HepG2 (cell line): Measurements from ENCODE around the gene TRDMT1. TPM values are rescaled to one million over a fixed set of nuclear protein-coding genes. Genes with fewer than 3 reads are reported as not detected.

Source experiments
- ATAC-seq: fragments of 200-7000 bp; cut with Tn5 transposase; 3 replicates; pipeline ENCODE4 v1.9.1; 2020; ENCODE audit warnings: mild to moderate bottlenecking, moderate library complexity
- BruUV-seq: library from RNA; stranded (reverse); fragments of 400-500 nt; replicated peaks from 2 replicates; lab custom pipeline; 2021; lab: Mats Ljungman, UMichigan
- CTCF ChIA-PET: fragments of 300-600 bp; formaldehyde crosslinking; extraction: SDS; loops from one replicate; lab custom pipeline; 2021; ENCODE audit warnings: low total read pairs, inconsistent platforms, low intra/inter-chr PET ratio; lab: Yijun Ruan, JAX
- POLR2A ChIA-PET: fragments of 350-600 bp; sonication (Branson Sonifier 250); formaldehyde crosslinking; loops from one replicate; lab custom pipeline; 2020; ENCODE audit warnings: antibody characterized with exemption, inconsistent platforms; lab: Yijun Ruan, JAX
- DNase-seq: peaks from one replicate; pipeline ENCODE4 v3.0.0-alpha.2; 2015; ENCODE audit warnings: low spot score
- FAIRE-seq: peaks from 3 replicates; lab custom pipeline; 2011; peaks lifted over from hg19 to GRCh38; lab: Jason Lieb, UNC
- H2AFZ ChIP-seq: one replicate; pipeline ENCODE4 v1.6.1; 2011; ENCODE audit warnings: low read length, inconsistent platforms
- H3K27ac ChIP-seq: fragments of 300-600 bp; 3 replicates; pipeline ENCODE4 v1.8.0; 2011; ENCODE audit warnings: mixed run types, mild to moderate bottlenecking, mixed read lengths, low read length, inconsistent platforms; ENCODE audit not compliant: insufficient read depth; ENCODE audit errors: extremely low read length
- H3K27me3 ChIP-seq, 2 experiments: fragments of 200-600 bp in 1 of 2; 2 replicates in 1 of 2; 3 replicates in 1 of 2; pipeline versions ENCODE4 v1.6.0 to v1.8.0; 2011; ENCODE audit warnings: low read length in 2 of 2, mild to moderate bottlenecking in 2 of 2, moderate library complexity in 2 of 2, inconsistent platforms in 1 of 2; ENCODE audit not compliant: insufficient read depth in 2 of 2, control insufficient read depth in 1 of 2
- H3K36me3 ChIP-seq, 2 experiments: fragments of 200-600 bp in 1 of 2; replicated peaks in 1 of 2; 2 replicates in 1 of 2; 3 replicates in 1 of 2; pipeline versions ENCODE4 v1.5.1 to v1.8.0; 2011; ENCODE audit warnings: low read length in 2 of 2, inconsistent platforms in 1 of 2; ENCODE audit not compliant: insufficient read depth in 2 of 2, control insufficient read depth in 1 of 2
- H3K4me1 ChIP-seq: 2 replicates; pipeline ENCODE4 v1.5.1; 2012; ENCODE audit warnings: low read length, inconsistent platforms; ENCODE audit not compliant: insufficient read depth
- H3K4me2 ChIP-seq: 2 replicates; pipeline ENCODE4 v1.6.0; 2011; ENCODE audit warnings: low read depth, low read length, inconsistent platforms
- H3K4me3 ChIP-seq, 3 experiments: fragments of 200-600 bp in 1 of 3; sonication (generic), shearing (Covaris generic) in 1 of 3; replicated peaks in 1 of 3; 2 replicates each; pipeline ENCODE4 v1.5.1; 2011 to 2016; ENCODE audit warnings: low read length in 3 of 3, inconsistent platforms in 2 of 3, low read depth in 2 of 3, mild to moderate bottlenecking in 2 of 3, control low read depth in 1 of 3, mixed read lengths in 1 of 3; ENCODE audit not compliant: insufficient read depth in 1 of 3
- H3K79me2 ChIP-seq: one replicate; pipeline ENCODE4 v1.6.1; 2011; ENCODE audit warnings: low read length, inconsistent platforms; ENCODE audit not compliant: insufficient read depth
- H3K9ac ChIP-seq: 2 replicates; pipeline ENCODE4 v1.6.0; 2011; ENCODE audit warnings: mild to moderate bottlenecking, low read depth, low read length, inconsistent platforms; ENCODE audit not compliant: insufficient read depth
- H3K9me3 ChIP-seq: 2 replicates; pipeline ENCODE4 v1.5.1; 2012; ENCODE audit warnings: mild to moderate bottlenecking, low read length
- H4K20me1 ChIP-seq: 2 replicates; pipeline ENCODE4 v1.6.0; 2011; ENCODE audit warnings: inconsistent platforms, mild to moderate bottlenecking, low read length, moderate library complexity; ENCODE audit not compliant: insufficient read depth
- CCAR2 ChIP-seq: fragments of 200-400 bp; formaldehyde crosslinking; optimal IDR thresholded peaks from 2 replicates; pipeline ENCODE3; 2018; ENCODE audit warnings: low read depth, mild to moderate bottlenecking, low read length, moderate library complexity
- JUND ChIP-seq: sonication (generic); formaldehyde crosslinking; IDR thresholded peaks from 2 replicates; pipeline ENCODE4 v1.8.0; 2022; ENCODE audit warnings: mild to moderate bottlenecking, missing genetic modification reagents
- MXD4 ChIP-seq: IDR thresholded peaks from 2 replicates; pipeline ENCODE4 v1.6.1; 2016; ENCODE audit warnings: mild to moderate bottlenecking, missing biosample characterization, missing genetic modification reagents
- PHF8 ChIP-seq: sonication (generic); formaldehyde crosslinking; IDR thresholded peaks from 2 replicates; pipeline ENCODE4 v1.5.0; 2020; ENCODE audit warnings: missing genetic modification reagents
- SCMH1 ChIP-seq: sonication (generic); formaldehyde crosslinking; IDR thresholded peaks from 2 replicates; pipeline ENCODE4 v1.9.0; 2021; ENCODE audit warnings: missing genetic modification reagents, mild to moderate bottlenecking, borderline replicate concordance
- WIZ ChIP-seq: sonication (generic); formaldehyde crosslinking; IDR thresholded peaks from 2 replicates; pipeline ENCODE4 v1.5.1; 2020; ENCODE audit warnings: mild to moderate bottlenecking, missing genetic modification reagents
- ZNF160 ChIP-seq: sonication (generic); formaldehyde crosslinking; IDR thresholded peaks from 2 replicates; pipeline ENCODE4 v1.8.0; 2022; ENCODE audit warnings: mild to moderate bottlenecking, inconsistent platforms, missing genetic modification reagents
- ZNF232 ChIP-seq: sonication (generic); formaldehyde crosslinking; IDR thresholded peaks from 2 replicates; pipeline ENCODE4 v1.4.0; 2020; ENCODE audit warnings: missing genetic modification reagents, borderline replicate concordance
- ZNF264 ChIP-seq: sonication (generic); formaldehyde crosslinking; IDR thresholded peaks from 2 replicates; pipeline ENCODE4 v1.4.0; 2020; ENCODE audit warnings: missing genetic modification reagents
- ZNF512B ChIP-seq: sonication (generic); formaldehyde crosslinking; IDR thresholded peaks from 2 replicates; pipeline ENCODE4 v1.5.1; 2020; ENCODE audit warnings: missing genetic modification reagents, mild to moderate bottlenecking, borderline replicate concordance
- ZNF598 ChIP-seq: sonication (generic); formaldehyde crosslinking; IDR thresholded peaks from 2 replicates; pipeline ENCODE4 v1.5.1; 2020; ENCODE audit warnings: mild to moderate bottlenecking, missing genetic modification reagents, borderline replicate concordance
- ZNF749 ChIP-seq: sonication (generic); formaldehyde crosslinking; IDR thresholded peaks from 2 replicates; pipeline ENCODE4 v1.8.0; 2022; ENCODE audit warnings: mild to moderate bottlenecking, missing genetic modification reagents, moderate library complexity, borderline replicate concordance
- ZNF781 ChIP-seq: sonication (generic); formaldehyde crosslinking; IDR thresholded peaks from 2 replicates; pipeline ENCODE4 v1.5.1; 2020; ENCODE audit warnings: borderline replicate concordance, mild to moderate bottlenecking, missing genetic modification reagents; ENCODE audit errors: not compliant biosample characterization
- ZNF800 ChIP-seq: sonication (generic); formaldehyde crosslinking; IDR thresholded peaks from 2 replicates; pipeline ENCODE4 v1.4.0; 2020; ENCODE audit warnings: missing genetic modification reagents
- WGBS: methylation state at CpG from one replicate; pipeline ENCODE4 v1.1.6; 2017; ENCODE audit warnings: low lambda C conversion rate; 5-methylcytosine and 5-hydroxymethylcytosine counted together
- in situ Hi-C: cut with HindIII; loops from 2 replicates; pipeline ENCODE4 v1.10.0; 2017; ENCODE audit warnings: low pct_unique_long_range_greater_than_20kb; ENCODE audit not compliant: extremely low pct_ligation_motif_present
- intact Hi-C: fragments of 100-400 bp; cut with micrococcal nuclease; formaldehyde crosslinking; loops from one replicate; pipeline ENCODE4 v1.10.0; 2022; ENCODE audit not compliant: unreplicated experiment
- polyA plus RNA-seq, 8 experiments: library from polyadenylated mRNA; depleted of rRNA in 3 of 8; stranded (reverse) in 7 of 8; unstranded in 1 of 8; fragments of >200 nt; fragmentation: Illumina TruSeq in 4 of 8; extraction: Trizol in 4 of 8; gene quantifications; 2 replicates each; pipeline versions ENCODE4 v1.2.1 to v1.2.3, GENCODE V29; 2011 to 2016; ENCODE audit warnings: low read depth in 4 of 8, missing spikeins in 1 of 8, mixed read lengths in 1 of 8; ENCODE audit not compliant: insufficient read depth in 1 of 8
- total RNA-seq, 5 experiments: library from RNA; depleted of rRNA; stranded (reverse); fragments of >200 nt; fragmentation: Illumina TruSeq; extraction: Trizol; gene quantifications; 2 replicates each; pipeline ENCODE4 v1.2.3, GENCODE V29; 2016; ENCODE audit warnings: low read depth in 1 of 5

The TRDMT1 gene
- total and polyA plus RNA-seq, 2 of the 13 experiments (the other 11 are each of a cell fraction or from before 2014, with no cell fraction given) = 2.0 to 3.0 TPM

DNA sequence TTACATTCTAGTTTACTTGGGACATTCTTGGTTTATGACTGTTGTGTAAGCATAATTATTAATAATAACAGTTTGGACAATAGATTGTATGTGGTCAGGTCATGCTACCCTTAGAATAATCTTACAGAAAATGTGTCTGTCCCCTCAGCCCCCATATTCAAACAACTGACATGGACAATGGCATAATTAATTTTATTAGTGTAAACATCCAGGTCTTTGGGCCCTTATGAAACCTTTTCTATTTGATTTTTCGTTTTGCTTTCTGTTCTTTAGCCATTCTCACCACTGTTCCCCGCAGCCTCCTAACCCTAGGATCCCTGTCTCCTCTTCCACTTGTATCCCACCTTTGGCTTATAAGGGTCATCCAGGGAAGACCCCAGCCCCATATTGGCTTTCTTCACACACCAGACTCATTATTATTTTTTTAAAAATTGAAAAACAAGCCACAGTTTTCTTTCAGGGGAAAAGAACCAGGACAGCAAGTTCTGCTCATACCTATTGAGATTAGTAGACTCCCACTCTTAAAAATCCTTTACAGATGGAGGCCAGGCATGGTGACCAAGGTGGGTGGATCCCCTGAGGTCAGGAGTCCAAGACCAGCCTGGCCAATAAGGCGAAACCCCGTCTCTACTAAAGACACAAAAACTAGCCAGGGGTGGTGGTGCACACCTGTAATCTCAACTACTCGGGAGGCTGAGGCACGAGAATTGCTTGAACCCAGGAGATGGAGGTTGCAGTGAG is 38.0 kb upstream of the TRDMT1 start (continued):
- no peak for TF ChIP-seq ZNF749
- TF ChIP-seq ZNF232 = no peak
- no peak for TF ChIP-seq PHF8 (CRISPR knock-in tag)
- TF ChIP-seq WIZ (CRISPR knock-in tag) = no peak

GRCh38 chr10:17238445-17239291 is 37.2 kb upstream of the TRDMT1 start:
- Histone ChIP-seq H3K4me3 (no peak overlapping the region), H3K36me3 (no peaks in the 10 kb centered on the region), H2AFZ (no peak overlapping the region), H4K20me1 (no peaks in the 10 kb centered on the region), H3K27me3 (no peaks in the 10 kb centered on the region), H3K4me2 (no peak overlapping the region), H3K27ac (no peak overlapping the region), H3K4me1 (no peaks in the 10 kb centered on the region), H3K79me2 (no peaks in the 10 kb centered on the region), H3K9ac (no peak overlapping the region), H3K9me3 (no peaks in the 10 kb centered on the region)
- in situ Hi-C loops = loop anchor here (25.0 kb wide), 1 partner anchor 1376 kb away; the partner anchor contains the start of gene MINDY3
- FAIRE-seq = no peak
- intact Hi-C loops = no loop called here
- DNase-seq = no peak
- ChIA-PET POLR2A (no interaction called here), CTCF (no interaction called here)
- ATAC-seq = no peak
- BruUV-seq = no TSS peak
- 48% methylated on average over 12 of the region's 12 CpGs for WGBS
- TF ChIP-seq ZNF512B (CRISPR knock-in tag) (no peak), ZNF781 (CRISPR knock-in tag) (no peak), ZNF598 (CRISPR knock-in tag) (no peak), SCMH1 (CRISPR knock-in tag) (no peak), CCAR2 (no peak), ZNF800 (no peak), ZNF264 (no peak), JUND (CRISPR knock-in tag) (no peak), ZNF160 (CRISPR knock-in tag) (no peak), MXD4 (no peak)
